A172 (cell line): ENCODE measurements around the gene RAB34. TPM values are rescaled to one million over a fixed set of nuclear protein-coding genes. Genes with fewer than 3 reads are reported as not detected.

Source experiments
- DNase-seq: peaks from one replicate; pipeline ENCODE4 v3.0.0-alpha.2; 2015; ENCODE audit warnings: low spot score
- total RNA-seq: library from RNA; depleted of rRNA; stranded (reverse); fragments of >200 nt; shearing (Covaris generic); gene quantifications from 2 replicates; pipeline ENCODE4 v1.2.3, GENCODE V29; 2014; rRNA removed

RAB34 gene
- total RNA-seq, 1 experiment from 2014 or later: 286 TPM

DNA sequence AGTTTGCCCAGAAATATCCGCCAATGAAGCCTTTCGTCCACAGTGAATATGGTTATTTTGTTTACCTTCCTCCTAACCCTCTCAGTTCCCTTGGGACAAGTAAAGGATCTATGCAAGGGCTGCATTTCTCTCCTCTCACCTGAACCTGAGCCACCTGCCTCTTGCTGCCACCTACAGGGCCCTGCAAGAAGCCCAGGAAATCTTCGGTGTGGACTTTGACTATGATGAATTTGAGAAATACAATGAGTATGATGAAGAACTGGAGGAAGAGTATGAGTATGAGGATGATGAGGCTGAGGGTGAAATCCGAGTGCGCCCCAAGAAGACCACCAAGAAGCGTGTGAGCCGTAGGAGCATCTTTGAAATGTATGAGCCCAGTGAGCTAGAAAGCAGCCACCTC is 41.7 kb downstream of the RAB34 start:
- DNase-seq: no peak

DNA sequence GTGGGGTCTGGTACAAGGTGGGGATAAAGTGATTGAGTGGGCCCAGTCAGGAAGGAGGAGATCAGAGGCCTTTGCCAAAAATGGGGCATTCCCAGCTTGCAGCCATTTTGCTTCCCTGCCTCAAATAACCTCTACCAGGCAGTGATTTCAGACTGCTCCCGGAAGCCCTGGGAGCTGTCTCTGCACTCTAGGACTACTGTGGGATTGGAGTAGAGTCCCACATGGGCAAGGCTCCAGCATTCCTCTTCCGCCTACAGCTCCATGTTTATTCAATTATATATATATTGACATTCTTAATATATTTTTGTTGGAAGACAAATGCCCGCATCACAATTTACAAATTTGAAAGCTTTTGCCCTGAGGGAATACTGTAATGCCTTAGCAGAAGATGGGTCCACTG is 42.2 kb downstream of the RAB34 start:
- no peak for DNase-seq

GRCh38 chr17:28669918-28670317 is 47.8 kb downstream of the RAB34 start:
- no peak for DNase-seq

DNA sequence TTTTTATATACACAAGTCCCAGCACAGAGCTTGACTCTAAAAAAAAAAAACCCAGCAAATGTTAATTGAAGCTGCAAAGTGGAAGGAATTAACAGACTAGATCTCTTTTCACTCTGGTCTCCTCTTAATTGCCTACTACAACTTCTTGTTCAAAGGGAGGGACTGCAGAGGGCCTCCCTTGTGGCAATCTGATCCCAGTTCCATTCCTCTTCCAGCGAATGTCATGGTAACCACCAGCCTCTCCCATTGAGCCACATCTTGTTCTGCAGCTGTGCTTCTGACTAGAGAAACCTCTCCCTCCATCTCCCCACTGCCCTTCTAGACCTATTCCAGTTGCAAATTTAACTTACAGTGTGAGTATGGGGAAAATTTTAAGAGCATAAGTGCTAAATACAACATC is 49.8 kb downstream of the RAB34 start:
- DNase-seq: no peak

GRCh38 chr17:28665994-28666393 is 51.7 kb downstream of the RAB34 start:
- no peak for DNase-seq

Other genes starting within 250 kb of the RAB34 start
- gene SLC13A2, start 244.2 kb downstream of the RAB34 start, total RNA-seq: not detected in 2 replicates
- gene FOXN1, start 211.5 kb downstream of the RAB34 start, total RNA-seq: 0.22 TPM in 1 of 2 replicates, not detected in the other
- 65.5 and 73.5 TPM in 2 replicates for gene UNC119, start 165.2 kb downstream of the RAB34 start, total RNA-seq
- gene PIGS, start 146.3 kb downstream of the RAB34 start, total RNA-seq: 48.9 and 83.5 TPM in 2 replicates
- 1.3 and 2.1 TPM in 2 replicates for gene ALDOC, start 141.0 kb downstream of the RAB34 start, total RNA-seq
- gene SPAG5, start 118.8 kb downstream of the RAB34 start, total RNA-seq: 162 and 170 TPM in 2 replicates
- gene RSKR, start 103.7 kb downstream of the RAB34 start, total RNA-seq: 6.5 and 8.4 TPM in 2 replicates
- gene BLTP2, start 72.7 kb downstream of the RAB34 start, total RNA-seq: 119 and 131 TPM in 2 replicates
- 102 and 112 TPM in 2 replicates for gene SDF2, start 56.0 kb downstream of the RAB34 start, total RNA-seq
- 52.7 and 55.8 TPM in 2 replicates for gene SUPT6H, start 55.7 kb downstream of the RAB34 start, total RNA-seq
- gene PROCA1, start 6.0 kb downstream of the RAB34 start, total RNA-seq: 1.2 and 2.0 TPM in 2 replicates
- 697 and 1,197 TPM in 2 replicates for gene RPL23A, start 2.1 kb upstream of the RAB34 start, total RNA-seq
- gene TLCD1, start 8.4 kb upstream of the RAB34 start, total RNA-seq: 3.3 and 3.9 TPM in 2 replicates
- 1.5 and 2.5 TPM in 2 replicates for gene NEK8, start 10.9 kb upstream of the RAB34 start, total RNA-seq
- 75.5 and 90.6 TPM in 2 replicates for gene TRAF4, start 26.1 kb upstream of the RAB34 start, total RNA-seq
- 9.2 and 10.2 TPM in 2 replicates for gene FAM222B, start 124.9 kb upstream of the RAB34 start, total RNA-seq
- 45.1 and 66.6 TPM in 2 replicates for gene ERAL1, start 137.1 kb upstream of the RAB34 start, total RNA-seq
- gene FLOT2, start 179.9 kb upstream of the RAB34 start, total RNA-seq: 43.9 and 45.5 TPM in 2 replicates
- 12.7 and 13.9 TPM in 2 replicates for gene DHRS13, start 185.2 kb upstream of the RAB34 start, total RNA-seq
- 16.0 and 22.3 TPM in 2 replicates for gene PHF12, start 233.7 kb upstream of the RAB34 start, total RNA-seq